NCI-H146 treated with DMSO at 0.1 percent for 48 hours (cell line): Measurements from ENCODE around the gene SLC39A10.
"Not testable (repeated sequence)": the region's sequence is repeated elsewhere in the genome, so short reads cannot be mapped to it uniquely, and the experiment has no call there.

ENCODE experiments used
- DNase-seq: peaks from one replicate; lab custom pipeline; 2025; ENCODE audit not compliant: unreplicated experiment; lab: John Stamatoyannopoulos, UW

Gene SLC39A10

GRCh38 chr2:195645413-195645812 is 11.6 kb upstream of the SLC39A10 start:
- DNase-seq: no peak

DNA sequence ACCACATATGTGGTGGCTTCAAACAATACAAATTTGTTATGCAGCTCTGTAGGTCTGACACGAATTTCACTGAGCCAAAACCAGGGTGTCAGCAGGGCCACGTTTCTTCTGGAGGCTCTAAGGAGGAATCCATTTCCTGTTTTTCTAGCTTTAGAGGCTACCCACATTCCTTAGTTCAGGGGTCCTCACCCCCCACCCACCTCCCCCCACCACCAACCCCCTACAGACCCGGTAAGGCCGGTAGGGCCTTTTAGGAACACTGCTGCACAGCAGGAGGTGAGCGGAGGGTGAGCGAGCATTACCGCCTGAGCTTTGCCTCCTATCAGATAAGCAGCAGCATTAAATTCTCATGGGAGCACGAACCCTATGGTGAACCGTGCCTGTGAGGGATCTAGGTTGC is 10.6 kb upstream of the SLC39A10 start:
- no peak for DNase-seq

- no peak for DNase-seq
Measured at GRCh38 chr2:195647302-195647701, 9.7 kb upstream of the SLC39A10 start.

DNA sequence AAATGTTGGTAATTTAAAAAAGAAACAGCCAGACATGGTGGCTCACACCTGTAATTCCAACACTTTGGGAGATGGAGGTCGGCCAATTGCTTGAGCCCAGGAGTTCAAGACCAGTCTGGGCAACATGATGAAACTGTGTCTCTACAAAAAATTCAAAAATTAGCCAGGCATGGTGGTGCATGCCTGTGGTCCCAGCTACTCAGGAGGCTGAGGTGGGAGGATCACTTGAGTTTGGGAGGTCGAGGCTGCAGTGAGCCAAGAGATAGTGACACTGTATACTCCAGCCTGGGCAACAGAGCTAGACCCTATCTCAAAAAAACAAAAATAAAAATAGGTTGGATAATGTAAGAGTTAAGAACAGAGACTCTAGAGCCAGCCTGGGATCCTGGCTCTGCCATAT is 8.7 kb upstream of the SLC39A10 start:
- DNase-seq: not testable (repeated sequence)

- no peak for DNase-seq
Measured at GRCh38 chr2:195648787-195649186, 8.2 kb upstream of the SLC39A10 start.

- no peak for DNase-seq
Measured at GRCh38 chr2:195649629-195650190, 7.3 kb upstream of the SLC39A10 start.

- no peak for DNase-seq
Measured at GRCh38 chr2:195651046-195651445, 6.0 kb upstream of the SLC39A10 start.

DNA sequence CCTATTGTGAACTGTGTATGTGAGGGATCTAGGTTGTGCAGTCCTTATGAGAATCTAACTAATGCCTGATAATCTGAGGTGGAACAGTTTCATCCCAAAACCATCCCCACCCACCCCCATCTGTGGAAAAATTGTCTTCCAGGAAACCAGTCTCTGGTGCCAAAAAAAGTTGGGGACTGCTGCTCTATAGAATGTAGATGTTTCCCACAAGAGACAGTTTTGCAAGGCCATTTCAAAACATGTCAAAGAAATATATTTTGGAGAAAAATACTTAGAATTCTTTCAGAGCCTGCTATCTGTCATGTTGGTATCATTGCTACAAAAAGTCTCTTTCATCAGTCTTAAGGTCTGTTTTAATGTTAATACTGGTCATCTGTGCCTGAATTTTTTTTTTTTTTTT is 4.1 kb upstream of the SLC39A10 start:
- no peak for DNase-seq

GRCh38 chr2:195656161-195656858 is 716 bp upstream of the SLC39A10 start:
- DNase-seq: no peak

DNA sequence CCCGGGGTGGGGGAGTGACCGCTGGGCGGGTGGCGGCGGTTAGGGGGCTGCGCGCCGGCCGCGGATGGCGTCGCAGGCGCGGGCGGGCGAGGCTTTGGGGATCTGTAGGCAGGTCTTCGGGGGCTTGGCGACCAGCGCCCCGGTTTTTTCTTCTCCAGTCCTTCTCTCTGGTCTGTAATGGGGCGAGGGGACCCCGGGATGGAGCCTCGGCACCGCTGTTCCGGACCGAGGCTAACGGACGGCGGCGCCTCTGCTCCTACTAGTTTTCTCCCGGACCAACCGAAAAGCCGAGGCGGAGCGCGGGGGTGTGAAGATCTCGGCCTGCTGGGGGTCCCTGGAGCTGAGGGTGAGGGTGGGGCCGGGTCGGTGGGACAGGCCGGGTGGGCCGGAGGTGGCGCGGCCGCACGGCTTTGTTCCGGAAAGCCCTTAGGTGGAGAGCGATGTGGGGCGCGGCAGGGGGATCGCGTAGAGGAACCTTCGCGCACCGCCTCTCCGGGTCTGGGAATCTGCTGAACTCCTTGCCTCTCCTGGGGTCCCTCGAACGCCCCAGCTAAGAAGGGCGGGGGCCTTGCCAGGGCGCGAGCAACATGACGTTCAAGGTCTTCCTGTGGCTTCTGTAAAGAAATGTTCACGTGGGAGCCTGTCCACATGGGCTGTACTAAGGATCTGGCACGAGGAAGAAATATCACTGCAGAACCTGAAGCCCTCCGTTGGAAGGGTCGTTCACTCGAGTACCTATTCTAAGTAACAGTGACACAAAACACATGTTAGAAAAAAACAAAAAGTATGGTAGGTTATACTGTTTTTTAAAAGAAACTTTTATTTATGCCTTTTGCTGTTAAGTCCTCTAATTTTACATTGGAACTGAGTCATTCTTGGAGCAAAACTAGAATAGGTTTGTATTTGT is 861 bp downstream of the SLC39A10 start:
- peak; percentile 7 for DNase-seq

GRCh38 chr2:195658541-195658890 is 1.5 kb downstream of the SLC39A10 start:
- peak; percentile 3 for DNase-seq

GRCh38 chr2:195659114-195659513 is 2.1 kb downstream of the SLC39A10 start:
- DNase-seq: no peak

DNA sequence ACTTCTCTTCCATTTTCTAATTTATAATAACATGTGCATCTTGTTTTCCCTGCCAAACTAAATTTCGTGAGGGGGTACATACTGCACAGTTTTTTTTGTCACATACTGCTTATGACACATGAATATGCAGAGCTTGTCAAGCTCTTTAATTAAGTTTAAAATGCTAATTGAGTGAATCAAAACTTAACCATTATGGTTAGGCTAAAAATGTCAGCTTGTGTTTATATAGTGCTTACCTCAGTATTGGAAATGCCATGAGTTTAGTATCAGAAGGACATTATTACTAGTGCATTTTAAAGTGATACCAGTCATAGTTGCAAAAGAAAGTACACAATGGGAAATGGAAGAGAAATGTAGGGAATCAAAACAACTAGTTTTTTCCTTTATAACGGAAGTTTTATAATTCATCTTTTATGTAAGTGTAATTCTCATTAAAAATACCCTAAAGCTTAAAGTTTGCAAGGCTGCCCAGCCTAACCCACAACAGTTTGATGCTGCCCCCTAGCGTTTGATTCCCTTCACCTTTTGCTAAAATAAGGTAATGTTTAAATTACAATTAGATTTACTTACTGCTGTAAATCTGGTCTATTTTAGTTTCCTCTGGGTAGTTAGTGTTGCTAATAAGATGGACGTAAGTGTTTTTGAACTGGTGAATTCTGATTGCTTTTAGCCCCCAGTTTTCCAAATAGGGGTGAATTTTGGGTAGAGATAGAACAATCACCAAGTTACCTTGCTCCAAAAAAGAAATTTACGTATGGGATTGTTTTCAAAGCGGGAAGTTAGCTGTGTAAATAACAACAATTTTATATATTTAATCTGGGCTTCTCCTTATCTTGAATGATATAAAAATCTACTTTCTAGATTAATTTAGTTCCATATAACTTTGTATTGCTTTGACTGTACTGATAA is 3.2 kb downstream of the SLC39A10 start:
- peak; percentile 6 for DNase-seq

DNA sequence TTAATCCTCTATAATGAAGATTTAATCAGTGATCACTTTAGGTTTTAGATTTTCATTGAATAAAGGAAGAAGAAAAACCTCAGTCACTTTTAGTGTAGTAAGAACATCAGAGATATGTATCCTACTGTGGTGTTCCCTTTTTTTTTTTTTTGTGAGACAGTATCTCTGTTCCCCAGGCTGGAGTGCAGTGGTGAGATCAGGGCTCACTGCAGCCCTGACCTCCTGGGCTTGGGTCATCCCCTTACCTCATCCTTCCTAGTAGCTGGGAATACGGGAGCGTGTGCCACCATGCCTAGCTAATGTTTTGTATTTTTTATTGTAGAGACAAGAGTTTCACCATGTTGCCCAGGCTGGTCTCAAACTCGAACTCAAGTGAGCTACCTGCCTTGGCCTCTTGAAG is 5.1 kb downstream of the SLC39A10 start:
- no peak for DNase-seq

DNA sequence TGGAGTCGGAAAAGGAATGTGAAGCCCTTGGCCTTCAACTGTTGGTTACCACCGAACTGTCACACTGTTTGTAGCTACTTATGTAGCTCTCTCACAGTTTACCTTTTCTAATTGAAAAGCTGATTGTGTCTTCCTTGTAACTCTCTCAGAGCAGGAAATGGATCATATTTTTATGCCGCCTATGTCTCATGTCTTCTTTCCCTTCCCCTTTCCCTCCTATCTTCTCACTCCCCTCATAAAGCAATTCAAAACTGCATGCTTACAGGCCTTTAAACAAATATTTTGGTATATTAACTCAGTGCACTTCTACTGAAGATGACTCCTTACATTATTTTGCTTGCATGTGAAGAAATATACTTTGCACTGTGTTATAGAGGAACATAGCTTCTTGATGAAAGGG is 6.0 kb downstream of the SLC39A10 start:
- DNase-seq: no peak

GRCh38 chr2:195664528-195664927 is 7.5 kb downstream of the SLC39A10 start:
- DNase-seq: no peak

- not testable (repeated sequence) for DNase-seq
Measured at GRCh38 chr2:195665153-195665552, 8.1 kb downstream of the SLC39A10 start.

DNA sequence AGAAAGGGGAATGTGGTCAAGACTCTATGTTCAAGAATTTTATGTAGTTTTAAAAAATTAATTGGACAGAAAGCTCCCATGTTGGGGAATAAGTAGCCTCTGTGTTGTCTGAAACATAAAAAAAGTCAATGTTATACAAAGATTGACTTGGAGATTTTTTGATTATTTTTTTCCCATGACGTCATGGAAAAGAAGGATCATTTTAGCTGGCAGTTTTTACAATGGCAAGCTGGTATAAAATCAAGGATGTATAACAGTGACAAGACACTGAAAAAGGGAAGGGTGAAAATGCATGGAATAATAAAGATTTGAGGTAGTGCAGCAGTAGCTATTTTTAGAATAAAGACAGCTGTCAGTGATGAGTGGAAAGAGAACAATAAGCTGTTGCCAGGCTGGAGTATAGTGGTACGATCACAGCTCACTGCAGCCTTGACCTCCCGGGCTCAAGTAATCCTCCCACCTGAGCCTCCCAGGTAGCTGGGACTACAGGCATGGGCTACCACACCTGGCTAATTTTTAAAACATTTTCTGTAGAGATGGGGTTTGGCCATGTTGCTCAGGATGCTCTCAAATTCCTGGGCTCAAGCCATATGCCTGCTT is 9.2 kb downstream of the SLC39A10 start:
- no peak for DNase-seq

DNA sequence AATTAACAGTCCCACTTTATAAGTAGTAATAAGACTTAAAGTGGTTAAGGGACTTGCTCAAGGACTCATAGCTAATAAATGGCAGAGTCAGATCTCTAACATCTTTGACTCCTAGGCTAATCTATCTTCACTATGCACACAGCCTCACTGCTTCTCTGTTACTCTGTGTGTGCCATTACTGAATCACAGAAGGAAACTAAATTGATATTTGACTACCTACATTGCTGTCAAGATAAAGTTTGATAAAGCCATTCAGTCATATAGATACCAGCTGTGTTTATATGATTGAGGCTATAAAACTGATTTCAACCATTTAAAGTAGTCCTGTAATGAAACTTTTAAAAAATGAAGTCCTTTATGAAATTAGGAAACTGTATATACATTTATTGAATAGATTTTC is 10.9 kb downstream of the SLC39A10 start:
- no peak for DNase-seq

DNA sequence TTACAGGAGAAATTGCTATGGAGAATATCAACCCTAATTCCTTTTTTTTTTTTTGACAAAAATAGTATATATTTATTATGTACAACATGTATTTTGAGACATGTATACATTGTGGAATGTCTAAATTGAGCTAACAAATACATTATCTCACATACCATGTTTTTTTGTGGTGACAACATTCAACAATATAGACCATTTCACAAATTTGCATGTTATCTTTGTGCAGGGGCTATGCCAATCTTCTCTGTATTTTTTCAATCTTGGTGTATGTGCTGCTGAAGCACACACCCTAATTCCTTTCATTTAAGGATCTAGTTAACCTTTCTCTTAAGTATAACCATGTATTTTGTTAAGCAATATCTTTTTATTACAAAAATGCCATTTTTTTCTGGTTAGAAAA is 13.2 kb downstream of the SLC39A10 start:
- no peak for DNase-seq

GRCh38 chr2:195671563-195671962 is 14.5 kb downstream of the SLC39A10 start:
- DNase-seq: no peak
